ENCODE measurements around the gene KLF13.

DNA sequence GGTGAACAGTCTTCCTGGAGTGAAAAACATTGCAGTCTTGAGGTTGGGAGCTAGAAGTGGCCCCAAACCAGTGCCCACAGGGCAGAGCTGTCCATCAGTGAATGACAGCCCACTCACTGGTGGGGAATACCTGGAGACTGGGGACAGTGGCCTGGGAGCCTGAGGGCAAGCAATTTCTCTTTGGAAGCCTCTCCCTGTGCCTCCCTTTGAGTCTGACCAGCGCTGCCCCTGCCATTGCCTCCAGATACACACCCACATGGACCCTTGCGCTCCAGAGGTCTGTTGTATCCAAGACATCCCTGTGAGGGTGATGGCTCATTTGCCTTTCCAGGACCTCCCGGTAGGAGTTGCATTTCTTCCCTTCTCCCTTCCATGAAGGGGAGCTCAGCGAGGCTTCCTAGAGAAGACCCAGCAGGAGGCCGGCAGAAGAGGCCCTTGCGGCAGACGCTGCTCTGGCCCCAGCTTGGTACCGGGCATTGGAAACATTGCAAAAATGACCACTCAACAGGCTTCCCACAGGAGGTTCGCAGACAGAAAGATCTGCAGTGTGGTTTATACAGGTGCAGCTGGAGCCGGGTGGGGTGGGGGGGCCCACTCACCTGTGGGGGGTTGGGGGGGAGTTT is 38.5 kb downstream of the KLF13 start:
- TF ChIP-seq EZH2 (optimal IDR thresholded peaks at IDR 0.05; ENCODE audit: low read depth, low read length): no peak
- no peak for TF ChIP-seq EZH2phosphoT487 (IDR thresholded peaks at IDR 0.05; ENCODE audit: low read length)
- TF ChIP-seq, protein P1, sequence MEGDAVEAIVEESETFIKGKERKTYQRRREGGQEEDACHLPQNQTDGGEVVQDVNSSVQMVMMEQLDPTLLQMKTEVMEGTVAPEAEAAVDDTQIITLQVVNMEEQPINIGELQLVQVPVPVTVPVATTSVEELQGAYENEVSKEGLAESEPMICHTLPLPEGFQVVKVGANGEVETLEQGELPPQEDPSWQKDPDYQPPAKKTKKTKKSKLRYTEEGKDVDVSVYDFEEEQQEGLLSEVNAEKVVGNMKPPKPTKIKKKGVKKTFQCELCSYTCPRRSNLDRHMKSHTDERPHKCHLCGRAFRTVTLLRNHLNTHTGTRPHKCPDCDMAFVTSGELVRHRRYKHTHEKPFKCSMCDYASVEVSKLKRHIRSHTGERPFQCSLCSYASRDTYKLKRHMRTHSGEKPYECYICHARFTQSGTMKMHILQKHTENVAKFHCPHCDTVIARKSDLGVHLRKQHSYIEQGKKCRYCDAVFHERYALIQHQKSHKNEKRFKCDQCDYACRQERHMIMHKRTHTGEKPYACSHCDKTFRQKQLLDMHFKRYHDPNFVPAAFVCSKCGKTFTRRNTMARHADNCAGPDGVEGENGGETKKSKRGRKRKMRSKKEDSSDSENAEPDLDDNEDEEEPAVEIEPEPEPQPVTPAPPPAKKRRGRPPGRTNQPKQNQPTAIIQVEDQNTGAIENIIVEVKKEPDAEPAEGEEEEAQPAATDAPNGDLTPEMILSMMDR (IDR thresholded peaks at IDR 0.05; ENCODE audit: low read length): no peak
